Colonic mucosa (tissue), 4 donors: ENCODE data around the gene DLK2. TPM values are rescaled to one million over a fixed set of nuclear protein-coding genes. Genes with fewer than 3 reads are reported as not detected.
"Not testable (repeated sequence)": the region's sequence is repeated elsewhere in the genome, so short reads cannot be mapped to it uniquely, and the experiment has no call there.

Experiments
- DNase-seq: peaks from one replicate; pipeline ENCODE4 v3.0.0-alpha.2; 2020
- H3K27ac ChIP-seq: fragments of 200-600 bp; one replicate; pipeline ENCODE4 v1.8.0; 2021
- H3K27me3 ChIP-seq: fragments of 200-600 bp; one replicate; pipeline ENCODE4 v1.8.0; 2021
- H3K36me3 ChIP-seq: fragments of 200-600 bp; one replicate; pipeline ENCODE4 v1.8.0; 2021
- H3K4me1 ChIP-seq: fragments of 200-600 bp; one replicate; pipeline ENCODE4 v1.8.0; 2021; ENCODE audit warnings: mild to moderate bottlenecking
- H3K4me3 ChIP-seq: fragments of 200-600 bp; one replicate; pipeline ENCODE4 v1.8.0; 2021
- H3K9ac ChIP-seq, 2 donors: one replicate each; pipeline ENCODE4 v1.7.0; 2013; ENCODE audit warnings: control low read depth in 2 of 2, low read depth in 2 of 2, low read length in 2 of 2
- H3K9me3 ChIP-seq: fragments of 200-600 bp; one replicate; pipeline ENCODE4 v1.8.0; 2021
- CTCF ChIP-seq: fragments of 200-600 bp; IDR thresholded peaks from one replicate; pipeline ENCODE4 v1.8.0; 2022; ENCODE audit warnings: antibody characterized with exemption, mild to moderate bottlenecking
- intact Hi-C: fragments of 100-400 bp; cut with DNase I; formaldehyde crosslinking; loops from one replicate; pipeline ENCODE4 v1.14.1; 2022
- total RNA-seq, 2 donors: library from RNA; stranded (reverse); fragmentation: NEBNext Ultra II Directional in 1 of 2; extraction: Animal tissue kit (Norgen Biotek cat#: 25700) in 1 of 2; gene quantifications; one replicate each; pipeline ENCODE4 v1.2.1, GENCODE V29; 2021
- donor health status: healthy.
- donor health status: DM: no; HTN: no; CAD: no.
- donor health status: DM: no; HTN: no; CAD: no.

DLK2 gene
- total RNA-seq, 2 donors from 2014 or later, result 0.19 to 0.22 TPM

DNA sequence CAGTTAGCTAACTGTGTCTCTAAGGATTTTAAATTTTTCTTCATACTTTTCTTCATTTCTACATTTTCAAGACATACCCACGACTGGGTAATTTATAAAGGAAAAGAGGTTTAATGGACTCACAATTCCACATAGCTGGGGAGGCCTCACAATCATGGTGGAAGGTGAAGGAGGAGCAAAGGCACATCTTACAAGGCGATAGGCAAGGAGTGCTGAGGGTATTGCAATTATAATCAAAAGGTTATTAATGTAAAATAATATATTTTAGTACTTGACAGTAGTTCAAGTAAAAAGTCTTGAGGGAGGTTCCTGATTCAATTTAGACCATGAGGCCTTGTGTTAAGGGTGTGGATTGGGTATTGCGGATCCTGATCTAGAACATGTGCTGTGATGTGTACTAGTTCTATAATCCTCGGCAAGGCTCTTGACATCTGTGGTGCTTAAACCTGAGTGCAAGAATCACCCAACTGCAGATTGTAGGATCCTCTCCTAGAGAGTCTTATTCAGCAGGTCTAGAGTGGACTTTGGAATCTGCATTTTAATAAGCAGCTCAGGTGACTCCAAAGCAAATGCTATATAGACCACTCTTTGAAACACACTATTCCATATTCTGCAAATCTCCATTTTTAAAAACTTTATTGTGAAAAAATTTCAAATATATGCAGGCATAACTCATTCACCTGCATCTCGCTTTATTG is 35.2 kb downstream of the DLK2 start:
- Histone ChIP-seq H3K27me3 (no peaks in the 10 kb centered on the region), H3K27ac (no peak overlapping the region), H3K36me3 (no peaks in the 10 kb centered on the region), H3K4me1 (no peaks in the 10 kb centered on the region), H3K9ac (no peak overlapping the region), H3K4me3 (no peak overlapping the region), H3K9me3 (no peaks in the 10 kb centered on the region)
- no peak for TF ChIP-seq CTCF
- intact Hi-C loops, result no loop called here
- DNase-seq, result no peak

DNA sequence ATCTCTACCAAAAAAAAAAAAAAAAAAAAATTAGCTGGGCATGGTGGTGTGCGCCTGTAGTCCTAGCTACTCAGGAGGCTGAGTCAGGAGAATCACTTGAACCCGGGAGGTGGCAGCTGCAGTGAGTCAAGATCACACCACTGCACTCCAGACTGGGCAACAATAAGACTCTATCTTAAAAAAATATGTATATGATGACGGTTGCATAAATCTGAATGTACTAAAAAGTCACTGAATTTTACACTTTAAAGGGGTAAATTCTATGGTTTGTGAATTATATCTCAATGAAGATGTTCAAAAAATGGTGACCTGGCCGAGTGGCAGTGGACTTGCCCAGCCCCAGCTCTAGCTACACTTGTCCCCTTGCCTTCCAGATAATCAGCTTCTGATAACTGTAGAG is 38.4 kb downstream of the DLK2 start:
- H3K27me3 ChIP-seq, result no peaks in the 10 kb centered on the region
- intact Hi-C loops, result no loop called here
- no peak for DNase-seq
- no peaks in the 10 kb centered on the region for H3K4me1 ChIP-seq
- no peak for TF ChIP-seq CTCF
- H3K9me3 ChIP-seq, result no peaks in the 10 kb centered on the region
- no peak overlapping the region for H3K9ac ChIP-seq
- H3K27ac ChIP-seq, result no peak overlapping the region
- H3K36me3 ChIP-seq, result no peaks in the 10 kb centered on the region
- no peak overlapping the region for H3K4me3 ChIP-seq

- H3K36me3 ChIP-seq, H3K4me1 ChIP-seq, H3K27me3 ChIP-seq, DNase-seq, H3K4me3 ChIP-seq, H3K9me3 ChIP-seq, H3K9ac ChIP-seq, intact Hi-C loops, H3K27ac ChIP-seq: not testable (repeated sequence)
These were observed 40.1 kb downstream of the DLK2 start for GRCh38 chr6:43415275-43415674.

GRCh38 chr6:43413002-43413401 is 42.3 kb downstream of the DLK2 start:
- Histone ChIP-seq H3K9me3 (no peaks in the 10 kb centered on the region), H3K4me3 (no peak overlapping the region), H3K27me3 (no peaks in the 10 kb centered on the region), H3K4me1 (no peaks in the 10 kb centered on the region), H3K27ac (no peak overlapping the region), H3K9ac (no peak overlapping the region), H3K36me3 (no peaks in the 10 kb centered on the region)
- TF ChIP-seq CTCF, result no peak
- intact Hi-C loops, result no loop called here
- no peak for DNase-seq

DNA sequence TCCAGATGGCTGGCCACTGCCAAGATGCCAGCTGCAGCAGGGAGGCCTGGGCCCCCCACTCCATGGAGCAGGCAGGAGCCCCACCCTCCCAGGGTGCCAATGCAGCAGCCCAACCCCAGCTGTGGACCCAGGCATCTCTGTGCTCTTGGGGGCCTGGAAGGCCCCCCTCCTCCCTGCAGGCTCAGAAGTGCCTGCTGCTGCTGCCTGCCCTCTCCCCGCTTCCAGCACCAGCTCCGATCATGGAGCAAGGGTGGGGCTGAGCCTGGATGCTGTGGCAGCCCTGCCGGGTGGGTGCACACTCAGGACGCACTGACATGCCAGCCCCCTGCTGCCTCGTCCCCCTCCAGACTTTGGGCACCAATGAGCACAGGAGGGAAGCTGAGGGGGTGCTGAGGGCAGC is 42.8 kb downstream of the DLK2 start:
- Histone ChIP-seq H3K4me1 (no peaks in the 10 kb centered on the region), H3K9me3 (no peaks in the 10 kb centered on the region), H3K9ac (no peak overlapping the region), H3K27me3 (no peaks in the 10 kb centered on the region), H3K36me3 (no peaks in the 10 kb centered on the region), H3K27ac (no peak overlapping the region), H3K4me3 (no peak overlapping the region)
- no peak for DNase-seq
- TF ChIP-seq CTCF, result no peak
- intact Hi-C loops, result no loop called here

DNA sequence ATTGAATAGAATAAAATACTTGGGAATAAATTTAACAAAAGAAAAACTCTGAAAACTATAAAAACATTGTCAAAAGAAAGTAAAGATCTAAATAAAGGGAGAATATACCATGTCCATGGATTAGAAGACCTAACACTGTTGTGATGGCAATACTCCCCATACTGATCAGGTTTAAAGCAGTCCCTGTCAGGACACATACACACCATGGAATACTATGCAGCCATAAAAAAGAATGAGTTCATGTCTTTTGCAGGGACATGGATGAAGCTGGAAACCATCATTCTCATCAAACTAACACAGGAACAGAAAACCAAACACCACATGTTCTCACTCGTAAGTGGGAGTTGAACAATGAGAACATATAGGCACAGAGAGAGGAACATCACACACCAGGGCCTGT is 44.6 kb downstream of the DLK2 start:
- H3K36me3 ChIP-seq, H3K4me1 ChIP-seq, H3K27me3 ChIP-seq, H3K9me3 ChIP-seq, DNase-seq, H3K27ac ChIP-seq, H3K4me3 ChIP-seq, intact Hi-C loops, H3K9ac ChIP-seq: not testable (repeated sequence)
